Right atrium auricular region (tissue), 2 donors: ENCODE measurements around the gene CORIN. TPM values are rescaled to one million over a fixed set of nuclear protein-coding genes. Genes with fewer than 3 reads are reported as not detected.

Experiments used
- DNase-seq: peaks from one replicate; pipeline ENCODE4 v3.0.0-alpha.2; 2019; ENCODE audit warnings: low spot score
- H3K27ac ChIP-seq, 2 donors: fragments of 200-600 bp; sonication (generic); 1 replicate in 1 of 2; 2 replicates in 1 of 2; pipeline ENCODE4 v1.5.1; 2016 to 2019
- H3K27me3 ChIP-seq, 2 donors: fragments of 200-600 bp; sonication (generic); one replicate each; pipeline versions ENCODE4 v1.5.1 to v1.6.0; 2017 to 2019
- H3K36me3 ChIP-seq: fragments of 200-600 bp; sonication (generic); one replicate; pipeline ENCODE4 v1.5.1; 2016
- H3K4me1 ChIP-seq, 2 donors: fragments of 200-600 bp; sonication (generic); one replicate each; pipeline versions ENCODE4 v1.5.1 to v1.6.0; 2017 to 2019
- H3K4me3 ChIP-seq, 2 donors: fragments of 200-600 bp; sonication (generic); 1 replicate in 1 of 2; 2 replicates in 1 of 2; pipeline ENCODE4 v1.5.1; 2017 to 2019; ENCODE audit warnings: mild to moderate bottlenecking in 1 of 2, moderate library complexity in 1 of 2
- H3K9me3 ChIP-seq, 2 donors: fragments of 200-600 bp; sonication (generic); one replicate each; pipeline ENCODE4 v1.5.1; 2019
- total RNA-seq, 2 donors: library from RNA; depleted of rRNA; stranded (reverse); fragments of >200 nt; gene quantifications; one replicate each; pipeline ENCODE4 v1.1.0, GENCODE V29; 2016
- TF ChIP-seq, protein P1 (sequence below), 2 donors: fragments of 200-600 bp; sonication (generic); IDR thresholded peaks; one replicate each; pipeline ENCODE4 v1.5.1; 2019; ENCODE audit warnings: antibody characterized with exemption in 2 of 2

The CORIN gene
- total RNA-seq, 2 donors from 2014 or later, result 42.3 to 180 TPM

DNA sequence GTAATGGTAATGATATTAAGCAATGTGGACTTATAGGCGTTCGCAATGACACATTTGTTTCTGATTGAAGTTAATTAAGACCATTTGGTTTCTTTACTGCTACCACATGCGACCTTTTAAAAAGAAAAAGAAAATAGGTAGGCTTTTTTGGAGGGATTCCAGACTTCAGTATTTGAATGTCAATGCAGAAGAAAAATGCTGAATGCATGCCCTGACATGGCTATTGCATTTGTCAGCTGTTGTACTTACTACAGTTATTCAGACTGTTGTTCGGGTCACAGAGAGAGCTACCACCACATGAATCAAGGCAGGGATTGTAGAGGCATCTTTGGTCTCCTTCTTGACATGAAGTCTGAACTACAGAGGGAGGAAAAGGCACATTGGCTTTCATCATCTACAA lies 163.7 kb downstream of the CORIN start:
- TF ChIP-seq, protein P1, sequence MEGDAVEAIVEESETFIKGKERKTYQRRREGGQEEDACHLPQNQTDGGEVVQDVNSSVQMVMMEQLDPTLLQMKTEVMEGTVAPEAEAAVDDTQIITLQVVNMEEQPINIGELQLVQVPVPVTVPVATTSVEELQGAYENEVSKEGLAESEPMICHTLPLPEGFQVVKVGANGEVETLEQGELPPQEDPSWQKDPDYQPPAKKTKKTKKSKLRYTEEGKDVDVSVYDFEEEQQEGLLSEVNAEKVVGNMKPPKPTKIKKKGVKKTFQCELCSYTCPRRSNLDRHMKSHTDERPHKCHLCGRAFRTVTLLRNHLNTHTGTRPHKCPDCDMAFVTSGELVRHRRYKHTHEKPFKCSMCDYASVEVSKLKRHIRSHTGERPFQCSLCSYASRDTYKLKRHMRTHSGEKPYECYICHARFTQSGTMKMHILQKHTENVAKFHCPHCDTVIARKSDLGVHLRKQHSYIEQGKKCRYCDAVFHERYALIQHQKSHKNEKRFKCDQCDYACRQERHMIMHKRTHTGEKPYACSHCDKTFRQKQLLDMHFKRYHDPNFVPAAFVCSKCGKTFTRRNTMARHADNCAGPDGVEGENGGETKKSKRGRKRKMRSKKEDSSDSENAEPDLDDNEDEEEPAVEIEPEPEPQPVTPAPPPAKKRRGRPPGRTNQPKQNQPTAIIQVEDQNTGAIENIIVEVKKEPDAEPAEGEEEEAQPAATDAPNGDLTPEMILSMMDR (IDR thresholded peaks at IDR 0.05), result no peak
- Histone ChIP-seq H3K27ac (no peak overlapping the region), H3K9me3 (no peaks in the 10 kb centered on the region), H3K27me3 (no peaks in the 10 kb centered on the region), H3K4me1 (no peaks in the 10 kb centered on the region), H3K36me3 (peaks cover 16% of the 10 kb centered on the region), H3K4me3 (no peak overlapping the region)
- no peak for DNase-seq

DNA sequence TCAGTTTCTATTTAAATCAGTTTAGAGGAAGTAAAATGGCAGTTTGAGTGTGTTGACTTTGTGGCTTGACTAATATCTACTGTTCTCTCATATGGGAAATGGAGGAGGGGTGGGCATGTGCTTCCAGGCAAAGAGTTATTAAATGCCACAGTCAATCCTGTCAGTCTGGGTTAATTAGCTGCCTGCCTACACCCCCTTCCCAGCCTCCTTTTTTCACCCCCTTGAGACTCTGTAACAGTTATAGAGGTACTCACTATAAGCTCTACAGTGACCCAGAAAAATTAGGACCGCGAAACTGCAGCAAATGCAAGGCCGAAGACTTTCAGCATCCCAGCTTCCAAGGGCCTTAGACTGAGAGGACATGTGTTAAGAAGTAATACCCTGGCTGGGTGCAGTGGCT lies 165.2 kb downstream of the CORIN start:
- peaks cover 16% of the 10 kb centered on the region for H3K36me3 ChIP-seq
- TF ChIP-seq, protein P1 (IDR thresholded peaks at IDR 0.05), result no peak
- no peak overlapping the region for H3K27ac ChIP-seq
- no peaks in the 10 kb centered on the region for H3K9me3 ChIP-seq
- H3K4me1 ChIP-seq, result no peaks in the 10 kb centered on the region
- no peak for DNase-seq
- no peaks in the 10 kb centered on the region for H3K27me3 ChIP-seq
- H3K4me3 ChIP-seq, result no peak overlapping the region

DNA sequence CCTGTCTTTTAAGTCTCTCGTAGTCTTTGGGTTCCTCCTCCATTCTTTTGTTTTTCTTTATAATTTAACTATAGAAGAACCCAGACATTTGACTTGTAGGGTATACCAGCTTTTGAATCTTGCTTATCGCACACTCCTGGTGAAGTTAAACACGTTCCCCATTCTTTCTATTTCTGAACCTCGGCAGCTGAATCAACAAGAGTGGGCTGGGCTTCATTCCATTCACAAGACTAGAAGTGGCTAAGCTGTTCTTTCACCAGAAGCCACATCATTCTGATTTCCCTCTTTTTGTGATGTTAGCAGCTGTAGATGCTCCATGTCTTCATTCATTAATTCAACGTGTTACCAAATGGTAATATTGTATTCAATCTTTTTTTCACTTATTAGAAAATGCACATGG lies 167.9 kb downstream of the CORIN start:
- Histone ChIP-seq H3K27me3 (no peaks in the 10 kb centered on the region), H3K9me3 (no peaks in the 10 kb centered on the region), H3K27ac (no peak overlapping the region), H3K4me1 (no peaks in the 10 kb centered on the region), H3K36me3 (peaks cover 9% of the 10 kb centered on the region), H3K4me3 (no peak overlapping the region)
- no peak for DNase-seq
- TF ChIP-seq, protein P1 (IDR thresholded peaks at IDR 0.05), result no peak

DNA sequence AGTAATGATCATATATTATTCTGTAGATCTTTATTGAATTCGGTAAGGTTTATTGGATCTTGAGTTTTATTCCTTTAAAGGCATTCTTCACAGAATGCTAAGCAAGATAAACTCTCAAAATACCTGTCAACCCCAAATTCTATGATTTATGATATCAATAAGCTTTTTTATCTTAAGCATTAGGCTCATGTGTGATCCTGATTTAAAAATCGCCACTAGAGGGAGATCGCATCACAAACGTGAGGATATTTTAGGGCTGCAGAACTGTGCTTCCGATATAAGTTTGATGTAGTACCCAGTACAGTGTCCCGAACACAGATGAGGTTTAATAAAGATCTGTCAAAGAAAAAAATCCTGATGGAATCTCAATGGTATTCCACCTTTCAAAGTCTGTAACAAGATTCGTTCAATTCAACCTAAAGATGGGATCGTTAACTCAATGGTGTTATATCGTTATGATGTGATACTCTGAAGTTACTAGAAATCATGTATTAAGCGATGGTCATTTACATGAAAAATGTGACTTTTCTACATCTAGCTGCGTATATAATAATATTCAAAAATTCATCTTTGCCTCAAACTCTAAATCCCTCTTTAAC lies 169.0 kb downstream of the CORIN start:
- Histone ChIP-seq H3K4me3 (no peak overlapping the region), H3K27me3 (no peaks in the 10 kb centered on the region), H3K36me3 (peaks cover 8% of the 10 kb centered on the region), H3K9me3 (no peaks in the 10 kb centered on the region), H3K27ac (no peak overlapping the region), H3K4me1 (no peaks in the 10 kb centered on the region)
- TF ChIP-seq, protein P1 (IDR thresholded peaks at IDR 0.05), result peak; percentile 53 to 78
- no peak for DNase-seq

DNA sequence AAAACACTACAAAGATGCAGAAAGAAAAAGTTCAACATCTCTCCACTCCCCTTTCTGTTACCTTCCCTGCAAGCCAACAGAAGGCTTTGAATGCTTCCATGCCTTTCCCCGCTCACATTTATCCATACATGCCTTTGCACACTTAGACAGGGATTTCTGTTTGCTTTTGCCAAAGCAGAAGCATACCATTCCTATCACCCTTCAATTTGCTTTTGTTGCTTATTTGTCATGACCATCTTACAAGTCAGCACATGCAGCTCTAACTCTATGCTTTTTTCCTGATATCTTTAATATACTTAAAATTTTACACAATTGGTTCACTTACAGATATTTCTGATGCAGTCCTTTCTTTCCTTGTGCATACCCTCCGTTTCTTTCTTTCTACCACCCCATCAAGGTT lies 169.6 kb downstream of the CORIN start:
- DNase-seq, result no peak
- peaks cover 3% of the 10 kb centered on the region for H3K36me3 ChIP-seq
- H3K9me3 ChIP-seq, result no peaks in the 10 kb centered on the region
- no peak overlapping the region for H3K4me3 ChIP-seq
- H3K27ac ChIP-seq, result no peak overlapping the region
- H3K27me3 ChIP-seq, result no peaks in the 10 kb centered on the region
- TF ChIP-seq, protein P1 (IDR thresholded peaks at IDR 0.05), result no peak
- H3K4me1 ChIP-seq, result no peaks in the 10 kb centered on the region

DNA sequence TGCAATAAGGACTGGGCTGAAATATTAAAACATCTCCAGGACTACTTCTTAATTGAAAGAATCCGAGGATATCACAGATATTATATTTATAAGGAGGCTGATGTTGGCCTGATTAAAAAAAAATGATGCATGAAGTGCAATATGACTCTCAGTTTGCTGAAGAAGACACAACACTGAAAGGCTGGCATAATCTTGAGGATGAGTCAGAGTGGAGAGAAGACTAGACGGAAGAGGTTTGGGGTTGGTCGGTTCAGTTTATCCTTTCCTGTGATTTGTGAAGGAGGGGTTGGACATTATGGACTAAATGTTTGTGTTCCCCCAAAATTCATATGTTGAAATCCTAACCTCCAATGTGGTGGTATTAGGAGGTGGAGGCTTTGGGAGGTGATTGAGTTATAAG lies 170.3 kb downstream of the CORIN start:
- no peak for DNase-seq
- Histone ChIP-seq H3K27me3 (no peaks in the 10 kb centered on the region), H3K36me3 (no peaks in the 10 kb centered on the region), H3K9me3 (no peaks in the 10 kb centered on the region), H3K4me1 (no peaks in the 10 kb centered on the region), H3K27ac (no peak overlapping the region), H3K4me3 (no peak overlapping the region)
- TF ChIP-seq, protein P1 (IDR thresholded peaks at IDR 0.05), result no peak
